Measurements from ENCODE around the gene USP48.

USP48 gene

GRCh38 chr1:21670059-21670881 is 112.7 kb downstream of the USP48 start:
- Histone ChIP-seq H3K4ac (ENCODE audit: low read length) (no peak overlapping the region), H3K4me1 (ENCODE audit: control insufficient read depth in 2 of 2, insufficient read depth in 1 of 2, low read depth in 1 of 2, low read length in 2 of 2) (peaks cover 5 to 24% of the 10 kb centered on the region in 2 donors), H3K79me1 (ENCODE audit: low read depth, low read length) (no peaks in the 10 kb centered on the region), H3K23ac (ENCODE audit: low read depth, low read length, poor library complexity) (peak overlapping the region; percentile 68), H4K8ac (ENCODE audit: low read depth, low read length) (no peak overlapping the region), H2BK15ac (ENCODE audit: low read length) (no peak overlapping the region), H2AFZ (ENCODE audit: low read length) (no peak overlapping the region), H3K14ac (ENCODE audit: low read length) (no peak overlapping the region), H3K9ac (ENCODE audit: low read depth, low read length, poor library complexity) (no peak overlapping the region), H2BK12ac (ENCODE audit: low read length) (no peak overlapping the region), H4K91ac (ENCODE audit: low read depth, low read length, poor library complexity) (no peak overlapping the region), H3K27ac (replicated peaks; ENCODE audit: low read length) (no peak overlapping the region), H3K27me3 (ENCODE audit: control insufficient read depth in 3 of 3, insufficient read depth in 3 of 3, low read depth in 1 of 3, low read length in 3 of 3) (peaks cover 0 to 52% (median 28%) of the 10 kb centered on the region in 3 experiments), H2BK120ac (ENCODE audit: low read depth, low read length) (no peak overlapping the region), H2BK5ac (ENCODE audit: low read length) (no peak overlapping the region), H3K4me2 (ENCODE audit: insufficient read depth, low read length, poor library complexity, severe bottlenecking) (peak overlapping the region; percentile 95), H3K9me3 (replicated peaks in 1 of 2; ENCODE audit: control insufficient read depth in 2 of 2, insufficient read depth in 1 of 2, low read depth in 1 of 2, low read length in 2 of 2) (no peaks in the 10 kb centered on the region), H2AK5ac (ENCODE audit: low read depth, low read length) (no peak overlapping the region), H3K4me3 (ENCODE audit: low read length in 2 of 2) (no peak overlapping the region), H3K18ac (ENCODE audit: low read length) (no peak overlapping the region), H3K36me3 (replicated peaks in 1 of 2; ENCODE audit: control insufficient read depth in 2 of 2, insufficient read depth in 2 of 2, low read length in 2 of 2) (no peaks in the 10 kb centered on the region)
- no CpG with 5 or more reads among the region's 16 CpGs for WGBS, 2 donors (ENCODE audit: extremely low coverage in 2 of 2, insufficient read length in 2 of 2, insufficient replicate concordance in 1 of 2)
- DNase-seq (ENCODE audit: low spot score) = no peak

- Histone ChIP-seq H3K36me3 (replicated peaks in 1 of 2; ENCODE audit: control insufficient read depth in 2 of 2, insufficient read depth in 2 of 2, low read length in 2 of 2) (no peaks in the 10 kb centered on the region), H3K79me1 (ENCODE audit: low read depth, low read length) (no peaks in the 10 kb centered on the region), H2AK5ac (ENCODE audit: low read depth, low read length) (peak within 1 kb of the TSS; percentile 60), H3K4me2 (ENCODE audit: insufficient read depth, low read length, poor library complexity, severe bottlenecking) (peak within 1 kb of the TSS; percentile 95), H3K4me1 (ENCODE audit: control insufficient read depth in 2 of 2, insufficient read depth in 1 of 2, low read depth in 1 of 2, low read length in 2 of 2) (peaks cover 5 to 24% of the 10 kb centered on the region in 2 donors), H3K4me3 (ENCODE audit: low read length in 2 of 2) (peak within 1 kb of the TSS; percentile 37 to 79), H3K23ac (ENCODE audit: low read depth, low read length, poor library complexity) (peak within 1 kb of the TSS; percentile 68), H2AFZ (ENCODE audit: low read length) (peak within 1 kb of the TSS; percentile 89), H3K4ac (ENCODE audit: low read length) (no peak within 1 kb of the TSS), H2BK120ac (ENCODE audit: low read depth, low read length) (no peak within 1 kb of the TSS), H4K91ac (ENCODE audit: low read depth, low read length, poor library complexity) (no peak within 1 kb of the TSS), H3K18ac (ENCODE audit: low read length) (peak within 1 kb of the TSS; percentile 87), H4K8ac (ENCODE audit: low read depth, low read length) (no peak within 1 kb of the TSS), H2BK5ac (ENCODE audit: low read length) (no peak within 1 kb of the TSS), H3K27me3 (ENCODE audit: control insufficient read depth in 3 of 3, insufficient read depth in 3 of 3, low read depth in 1 of 3, low read length in 3 of 3) (peaks cover 0 to 60% (median 28%) of the 10 kb centered on the region in 3 experiments), H2BK12ac (ENCODE audit: low read length) (peak within 1 kb of the TSS; percentile 43), H3K9ac (ENCODE audit: low read depth, low read length, poor library complexity) (peak within 1 kb of the TSS; percentile 50), H3K14ac (ENCODE audit: low read length) (no peak within 1 kb of the TSS), H2BK15ac (ENCODE audit: low read length) (peak within 1 kb of the TSS; percentile 21), H3K27ac (replicated peaks; ENCODE audit: low read length) (no peak within 1 kb of the TSS), H3K9me3 (replicated peaks in 1 of 2; ENCODE audit: control insufficient read depth in 2 of 2, insufficient read depth in 1 of 2, low read depth in 1 of 2, low read length in 2 of 2) (no peaks in the 10 kb centered on the region)
- no peak for DNase-seq (ENCODE audit: low spot score)
- no CpG with 5 or more reads among the region's 64 CpGs for WGBS, 2 donors (ENCODE audit: extremely low coverage in 2 of 2, insufficient read length in 2 of 2, insufficient replicate concordance in 1 of 2)
Observed at GRCh38 chr1:21669258-21670058, 113.5 kb downstream of the USP48 start, which contains the start of gene RAP1GAP. Gene RAP1GAP, minus strand, starts transcription at chr1:21669357. Its CDS starts 49,325 bp downstream, at chr1:21620032.

- H3K36me3 ChIP-seq (replicated peaks in 1 of 2; ENCODE audit: control insufficient read depth in 2 of 2, insufficient read depth in 2 of 2, low read length in 2 of 2) = no peaks in the 10 kb centered on the region
- no peaks in the 10 kb centered on the region for H3K9me3 ChIP-seq (replicated peaks in 1 of 2; ENCODE audit: control insufficient read depth in 2 of 2, insufficient read depth in 1 of 2, low read depth in 1 of 2, low read length in 2 of 2)
- H3K4me2 ChIP-seq (ENCODE audit: insufficient read depth, low read length, poor library complexity, severe bottlenecking) = peak overlapping the region; percentile 95
- H3K27me3 ChIP-seq (ENCODE audit: control insufficient read depth in 3 of 3, insufficient read depth in 3 of 3, low read depth in 1 of 3, low read length in 3 of 3) = peaks cover 0 to 66% (median 28%) of the 10 kb centered on the region in 3 experiments
- H4K8ac ChIP-seq (ENCODE audit: low read depth, low read length) = no peak overlapping the region
- peaks cover 5 to 24% of the 10 kb centered on the region in 2 donors for H3K4me1 ChIP-seq (ENCODE audit: control insufficient read depth in 2 of 2, insufficient read depth in 1 of 2, low read depth in 1 of 2, low read length in 2 of 2)
- peak overlapping the region; percentile 87 for H3K18ac ChIP-seq (ENCODE audit: low read length)
- H2AFZ ChIP-seq (ENCODE audit: low read length) = peak overlapping the region; percentile 89
- peak overlapping the region; percentile 50 for H3K9ac ChIP-seq (ENCODE audit: low read depth, low read length, poor library complexity)
- no peaks in the 10 kb centered on the region for H3K79me1 ChIP-seq (ENCODE audit: low read depth, low read length)
- H2BK120ac ChIP-seq (ENCODE audit: low read depth, low read length) = no peak overlapping the region
- H3K4me3 ChIP-seq (ENCODE audit: low read length in 2 of 2) = peak overlapping the region; percentile 37 to 79
- no peak overlapping the region for H2BK12ac ChIP-seq (ENCODE audit: low read length)
- no peak overlapping the region for H2AK5ac ChIP-seq (ENCODE audit: low read depth, low read length)
- H2BK5ac ChIP-seq (ENCODE audit: low read length) = no peak overlapping the region
- H3K23ac ChIP-seq (ENCODE audit: low read depth, low read length, poor library complexity) = no peak overlapping the region
- no peak for DNase-seq (ENCODE audit: low spot score)
- no peak overlapping the region for H3K14ac ChIP-seq (ENCODE audit: low read length)
- H4K91ac ChIP-seq (ENCODE audit: low read depth, low read length, poor library complexity) = no peak overlapping the region
- no peak overlapping the region for H3K27ac ChIP-seq (replicated peaks; ENCODE audit: low read length)
- H2BK15ac ChIP-seq (ENCODE audit: low read length) = peak overlapping the region; percentile 21
- WGBS, 2 donors (ENCODE audit: extremely low coverage in 2 of 2, insufficient read length in 2 of 2, insufficient replicate concordance in 1 of 2) = no CpG with 5 or more reads among the region's 25 CpGs
- no peak overlapping the region for H3K4ac ChIP-seq (ENCODE audit: low read length)
Observed at GRCh38 chr1:21668951-21669257, 114.0 kb downstream of the USP48 start.
